Mesendoderm (in vitro differentiated cells): Measurements from ENCODE around the gene TRIM33.

Experiments used
- DNase-seq: peaks from one replicate; pipeline ENCODE4 v3.0.0; 2013
- H2AK5ac ChIP-seq: 2 replicates; pipeline ENCODE4 v1.6.1; 2013; ENCODE audit warnings: low read length, inconsistent platforms
- H2BK120ac ChIP-seq: 2 replicates; pipeline ENCODE4 v1.6.1; 2013; ENCODE audit warnings: low read depth, mild to moderate bottlenecking, low read length, moderate library complexity, mixed read lengths
- H2BK15ac ChIP-seq: replicated peaks from 2 replicates; pipeline ENCODE4 v1.6.1; 2013; ENCODE audit warnings: low read depth, mild to moderate bottlenecking, moderate library complexity
- H2BK5ac ChIP-seq: 2 replicates; pipeline ENCODE4 v1.6.1; 2013; ENCODE audit warnings: low read length, inconsistent platforms
- H3K18ac ChIP-seq: 2 replicates; pipeline ENCODE4 v1.6.1; 2013; ENCODE audit warnings: mild to moderate bottlenecking, low read length, mixed read lengths
- H3K23ac ChIP-seq: one replicate; pipeline ENCODE4 v1.6.1; 2013; ENCODE audit warnings: low read length
- H3K27ac ChIP-seq: 2 replicates; pipeline ENCODE4 v1.5.1; 2013; ENCODE audit warnings: low read depth, mild to moderate bottlenecking, inconsistent platforms, low read length, moderate library complexity
- H3K27me3 ChIP-seq: 2 replicates; pipeline ENCODE4 v1.6.1; 2013; ENCODE audit warnings: low read length, control low read depth, mild to moderate bottlenecking, inconsistent platforms; ENCODE audit not compliant: insufficient read depth, poor library complexity
- H3K36me3 ChIP-seq: 2 replicates; pipeline ENCODE4 v1.6.1; 2013; ENCODE audit warnings: low read length, inconsistent platforms; ENCODE audit not compliant: control insufficient read depth, insufficient read depth
- H3K4ac ChIP-seq: one replicate; pipeline ENCODE4 v1.6.1; 2013; ENCODE audit warnings: low read depth, mild to moderate bottlenecking, low read length, moderate library complexity
- H3K4me1 ChIP-seq: 2 replicates; pipeline ENCODE4 v1.6.1; 2013; ENCODE audit warnings: low read depth, low read length, inconsistent platforms; ENCODE audit not compliant: control insufficient read depth
- H3K4me2 ChIP-seq: 2 replicates; pipeline ENCODE4 v1.6.1; 2013; ENCODE audit warnings: low read length
- H3K4me3 ChIP-seq: 2 replicates; pipeline ENCODE4 v1.5.1; 2013; ENCODE audit warnings: mild to moderate bottlenecking, low read length
- H3K56ac ChIP-seq: one replicate; pipeline ENCODE4 v1.6.1; 2013; ENCODE audit warnings: low read length
- H3K79me1 ChIP-seq: 2 replicates; pipeline ENCODE4 v1.6.1; 2013; ENCODE audit warnings: low read length, inconsistent platforms
- H3K79me2 ChIP-seq: 2 replicates; pipeline ENCODE4 v1.6.1; 2013; ENCODE audit warnings: mild to moderate bottlenecking, low read length; ENCODE audit not compliant: control insufficient read depth, insufficient read depth
- H3K9ac ChIP-seq: 2 replicates; pipeline ENCODE4 v1.6.1; 2013; ENCODE audit warnings: low read length, inconsistent platforms
- H4K5ac ChIP-seq: one replicate; pipeline ENCODE4 v1.6.1; 2013; ENCODE audit warnings: low read length
- H4K8ac ChIP-seq: one replicate; pipeline ENCODE4 v1.6.1; 2013; ENCODE audit warnings: low read depth, mild to moderate bottlenecking, control low read depth, low read length, moderate library complexity
- WGBS: extraction: QIAGEN DNeasy Blood & Tissue Kit; methylation state at CpG from one replicate; pipeline ENCODE4 v1.1.7; 2013; ENCODE audit warnings: low lambda C conversion rate, missing lambda C conversion rate; ENCODE audit not compliant: insufficient coverage; ENCODE audit errors: extremely low coverage; 5-methylcytosine and 5-hydroxymethylcytosine counted together

The TRIM33 gene

DNA sequence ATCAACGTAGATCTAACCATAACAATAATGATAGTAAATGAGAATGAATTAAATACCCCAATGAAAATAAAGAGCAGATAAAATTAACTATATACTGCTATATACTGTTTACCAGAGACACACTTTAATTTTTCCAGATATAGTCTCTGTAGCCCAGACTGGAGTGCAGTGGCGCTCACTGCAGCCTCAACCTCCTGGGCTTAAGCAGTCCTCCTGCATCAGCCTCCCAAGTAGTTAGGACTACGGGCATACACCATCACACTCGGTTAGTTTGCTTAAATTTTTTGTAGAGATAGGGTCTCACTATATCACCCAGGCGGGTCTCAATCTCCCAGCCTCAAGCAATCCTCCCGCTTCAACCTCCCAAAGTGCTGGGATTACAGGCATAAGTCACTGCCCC lies 37.2 kb downstream of the TRIM33 start:
- H2BK15ac ChIP-seq: no peak overlapping the region
- no peak overlapping the region for H3K9ac ChIP-seq
- H3K79me2 ChIP-seq: peaks cover 45% of the 10 kb centered on the region
- no peak for DNase-seq
- H4K8ac ChIP-seq: no peak overlapping the region
- H3K4me2 ChIP-seq: no peak overlapping the region
- H4K5ac ChIP-seq: no peak overlapping the region
- WGBS: no CpG with 5 or more reads among the region's 6 CpGs
- no peak overlapping the region for H2BK5ac ChIP-seq
- H3K4ac ChIP-seq: no peak overlapping the region
- no peaks in the 10 kb centered on the region for H3K27me3 ChIP-seq
- H3K23ac ChIP-seq: no peak overlapping the region
- H3K79me1 ChIP-seq: peaks cover 15% of the 10 kb centered on the region
- H2BK120ac ChIP-seq: no peak overlapping the region
- H3K18ac ChIP-seq: no peak overlapping the region
- H3K27ac ChIP-seq: no peak overlapping the region
- H2AK5ac ChIP-seq: no peak overlapping the region
- H3K56ac ChIP-seq: no peak overlapping the region
- no peaks in the 10 kb centered on the region for H3K4me1 ChIP-seq
- no peak overlapping the region for H3K4me3 ChIP-seq
- no peaks in the 10 kb centered on the region for H3K36me3 ChIP-seq

DNA sequence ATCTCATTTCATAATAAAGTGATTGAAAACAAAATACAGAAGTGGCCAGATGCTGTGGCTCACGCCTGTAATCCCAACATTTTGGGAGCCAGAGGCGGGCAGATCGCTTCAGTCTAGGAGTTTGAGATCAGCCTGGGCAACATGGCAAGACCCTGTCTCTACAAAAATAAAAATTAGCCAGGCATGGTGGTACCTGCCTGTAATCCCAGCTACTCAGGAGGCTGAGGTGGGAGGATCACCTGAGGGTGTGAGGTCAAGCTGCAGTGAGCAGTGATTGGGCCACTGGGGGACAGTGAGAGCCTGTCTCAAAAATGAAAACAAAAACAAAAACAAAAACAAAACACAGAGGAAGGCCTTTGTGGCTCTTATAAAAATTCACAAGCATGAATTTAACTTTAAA lies 38.6 kb downstream of the TRIM33 start:
- Histone ChIP-seq H3K36me3 (no peaks in the 10 kb centered on the region), H3K4me1 (peaks cover 2% of the 10 kb centered on the region), H3K9ac (no peak overlapping the region), H3K23ac (no peak overlapping the region), H4K8ac (no peak overlapping the region), H2AK5ac (no peak overlapping the region), H3K56ac (no peak overlapping the region), H4K5ac (no peak overlapping the region), H3K79me1 (peaks cover 15% of the 10 kb centered on the region), H3K27ac (no peak overlapping the region), H2BK15ac (no peak overlapping the region), H3K4me3 (no peak overlapping the region), H3K18ac (no peak overlapping the region), H2BK5ac (no peak overlapping the region), H3K4ac (no peak overlapping the region), H3K79me2 (peaks cover 43% of the 10 kb centered on the region), H2BK120ac (no peak overlapping the region), H3K27me3 (no peaks in the 10 kb centered on the region), H3K4me2 (no peak overlapping the region)
- DNase-seq: no peak
- WGBS: no CpG with 5 or more reads among the region's 3 CpGs

GRCh38 chr1:114470681-114471080 lies 40.3 kb downstream of the TRIM33 start:
- no peaks in the 10 kb centered on the region for H3K27me3 ChIP-seq
- H3K4ac ChIP-seq: no peak overlapping the region
- H3K23ac ChIP-seq: no peak overlapping the region
- no peak overlapping the region for H2BK120ac ChIP-seq
- peaks cover 2% of the 10 kb centered on the region for H3K4me1 ChIP-seq
- H3K36me3 ChIP-seq: no peaks in the 10 kb centered on the region
- no peak overlapping the region for H3K18ac ChIP-seq
- H3K27ac ChIP-seq: no peak overlapping the region
- DNase-seq: no peak
- WGBS: no CpG with 5 or more reads among the region's 5 CpGs
- H3K4me3 ChIP-seq: no peak overlapping the region
- H3K9ac ChIP-seq: no peak overlapping the region
- H4K8ac ChIP-seq: no peak overlapping the region
- no peak overlapping the region for H2BK5ac ChIP-seq
- peaks cover 48% of the 10 kb centered on the region for H3K79me2 ChIP-seq
- H2AK5ac ChIP-seq: no peak overlapping the region
- peaks cover 19% of the 10 kb centered on the region for H3K79me1 ChIP-seq
- no peak overlapping the region for H3K56ac ChIP-seq
- no peak overlapping the region for H3K4me2 ChIP-seq
- no peak overlapping the region for H4K5ac ChIP-seq
- no peak overlapping the region for H2BK15ac ChIP-seq

GRCh38 chr1:114468710-114469468 lies 42.1 kb downstream of the TRIM33 start:
- no peak overlapping the region for H2BK5ac ChIP-seq
- H4K5ac ChIP-seq: no peak overlapping the region
- H3K9ac ChIP-seq: no peak overlapping the region
- no peak overlapping the region for H3K23ac ChIP-seq
- WGBS: no CpG with 5 or more reads among the region's 6 CpGs
- H2BK120ac ChIP-seq: no peak overlapping the region
- no peak overlapping the region for H3K4me2 ChIP-seq
- H2BK15ac ChIP-seq: no peak overlapping the region
- no peak overlapping the region for H3K27ac ChIP-seq
- no peak overlapping the region for H2AK5ac ChIP-seq
- DNase-seq: no peak
- H3K4ac ChIP-seq: no peak overlapping the region
- H3K79me1 ChIP-seq: peaks cover 16% of the 10 kb centered on the region
- no peak overlapping the region for H3K4me3 ChIP-seq
- no peaks in the 10 kb centered on the region for H3K27me3 ChIP-seq
- peaks cover 41% of the 10 kb centered on the region for H3K79me2 ChIP-seq
- H3K56ac ChIP-seq: no peak overlapping the region
- no peak overlapping the region for H4K8ac ChIP-seq
- H3K4me1 ChIP-seq: peaks cover 2% of the 10 kb centered on the region
- H3K36me3 ChIP-seq: no peaks in the 10 kb centered on the region
- H3K18ac ChIP-seq: no peak overlapping the region

DNA sequence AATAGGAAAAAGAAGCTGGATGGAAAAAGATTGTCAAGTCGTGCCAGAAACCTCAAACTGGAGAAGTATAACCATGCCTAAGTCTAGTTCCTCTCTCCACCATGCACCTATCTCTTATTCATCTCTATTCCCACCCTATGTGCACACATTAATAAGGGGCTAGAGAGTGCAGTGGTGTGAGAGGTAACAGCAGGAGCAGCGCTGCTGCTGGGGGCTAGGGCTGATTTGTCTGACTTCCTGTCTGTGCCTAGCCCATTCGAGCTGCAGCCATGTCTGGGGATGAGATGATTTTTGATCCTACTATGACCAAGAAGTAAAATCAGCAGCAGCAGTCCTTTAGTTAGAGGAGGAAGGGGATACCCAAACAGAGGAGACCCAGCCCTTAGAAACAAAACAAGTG lies 43.0 kb downstream of the TRIM33 start:
- Histone ChIP-seq H3K79me2 (peaks cover 36% of the 10 kb centered on the region), H3K27me3 (no peaks in the 10 kb centered on the region), H3K4ac (no peak overlapping the region), H4K8ac (no peak overlapping the region), H2BK15ac (no peak overlapping the region), H2BK120ac (no peak overlapping the region), H2BK5ac (no peak overlapping the region), H4K5ac (no peak overlapping the region), H3K79me1 (peaks cover 15% of the 10 kb centered on the region), H3K9ac (no peak overlapping the region), H3K23ac (no peak overlapping the region), H3K27ac (no peak overlapping the region), H3K56ac (no peak overlapping the region), H3K4me2 (no peak overlapping the region), H3K18ac (no peak overlapping the region), H3K4me3 (no peak overlapping the region), H3K36me3 (no peaks in the 10 kb centered on the region), H2AK5ac (no peak overlapping the region), H3K4me1 (peaks cover 2% of the 10 kb centered on the region)
- no CpG with 5 or more reads among the region's 3 CpGs for WGBS
- DNase-seq: no peak

GRCh38 chr1:114467491-114467890 lies 43.5 kb downstream of the TRIM33 start:
- H3K56ac ChIP-seq: no peak overlapping the region
- no peak overlapping the region for H2BK120ac ChIP-seq
- H3K27me3 ChIP-seq: no peaks in the 10 kb centered on the region
- H2AK5ac ChIP-seq: no peak overlapping the region
- no peak overlapping the region for H3K27ac ChIP-seq
- no CpG with 5 or more reads among the region's 1 CpG for WGBS
- H3K4me2 ChIP-seq: no peak overlapping the region
- H3K36me3 ChIP-seq: no peaks in the 10 kb centered on the region
- no peak overlapping the region for H4K8ac ChIP-seq
- peaks cover 15% of the 10 kb centered on the region for H3K79me1 ChIP-seq
- H3K9ac ChIP-seq: no peak overlapping the region
- H3K4ac ChIP-seq: no peak overlapping the region
- peaks cover 35% of the 10 kb centered on the region for H3K79me2 ChIP-seq
- no peak overlapping the region for H4K5ac ChIP-seq
- DNase-seq: no peak
- peaks cover 2% of the 10 kb centered on the region for H3K4me1 ChIP-seq
- H3K23ac ChIP-seq: no peak overlapping the region
- H3K18ac ChIP-seq: no peak overlapping the region
- no peak overlapping the region for H2BK5ac ChIP-seq
- H2BK15ac ChIP-seq: no peak overlapping the region
- H3K4me3 ChIP-seq: no peak overlapping the region
